C4-2B (cell line): Measurements from ENCODE around the gene ZBTB7A.

Experiments
- CTCF ChIP-seq: fragments of 450-650 bp; conservative IDR thresholded peaks from 2 replicates; pipeline ENCODE4 v1.5.1; 2017; ENCODE audit warnings: mild to moderate bottlenecking
- ZFX ChIP-seq: fragments of 450-650 bp; IDR thresholded peaks from 2 replicates; pipeline ENCODE4 v1.6.1; 2017

- TF ChIP-seq CTCF (no peak), ZFX (no peak)
Measured at GRCh38 chr19:4082172-4082571, 15.5 kb upstream of the ZBTB7A start.
